SK-N-SH (cell line): ENCODE results near the gene DCLK1. TPM values are rescaled to one million over a fixed set of nuclear protein-coding genes. Genes with fewer than 3 reads are reported as not detected.

Experiments used
- CTCF ChIA-PET: fragments of 300-600, 350-600 bp; formaldehyde crosslinking; extraction: SDS; loops from one replicate; lab custom pipeline; 2021; lab: Yijun Ruan, JAX
- POLR2A ChIA-PET: fragments of 350-600 bp; sonication (Branson Sonifier 250); formaldehyde crosslinking; extraction: SDS; loops from one replicate; lab custom pipeline; 2020; ENCODE audit warnings: antibody characterized with exemption, inconsistent platforms; lab: Yijun Ruan, JAX
- DNase-seq: peaks from one replicate; pipeline ENCODE4 v3.0.0; 2012
- H2AFZ ChIP-seq: fragments of 200-600 bp; sonication (generic); 2 replicates; pipeline ENCODE4 v1.8.1; 2016; ENCODE audit warnings: antibody characterized with exemption, mild to moderate bottlenecking, low read depth
- H3F3A ChIP-seq: fragments of 200-600 bp; sonication (generic); replicated peaks from 2 replicates; pipeline ENCODE3; 2016; ENCODE audit warnings: antibody characterized with exemption, mild to moderate bottlenecking; ENCODE audit not compliant: insufficient read depth
- H3K27ac ChIP-seq, 2 experiments: fragments of 200-500 bp in 1 of 2; fragments of 200-600 bp in 1 of 2; sonication (Bioruptor generic) in 1 of 2; sonication (generic), shearing (Covaris generic) in 1 of 2; 2 replicates each; pipeline versions ENCODE4 v1.5.1 to v1.6.1; 2014 to 2016; ENCODE audit warnings: low read depth in 2 of 2, inconsistent platforms in 1 of 2, low read length in 1 of 2, mild to moderate bottlenecking in 1 of 2, mixed read lengths in 1 of 2
- H3K27me3 ChIP-seq: fragments of 200-600 bp; sonication (generic), shearing (Covaris generic); 2 replicates; pipeline ENCODE4 v1.6.1; 2016; ENCODE audit warnings: mixed run types; ENCODE audit not compliant: insufficient read depth
- H3K36me3 ChIP-seq, 2 experiments: fragments of 200-500 bp in 1 of 2; fragments of 200-600 bp in 1 of 2; sonication (Bioruptor generic) in 1 of 2; sonication (generic) in 1 of 2; replicated peaks in 1 of 2; 2 replicates each; pipeline versions ENCODE3 to v1.5.1; 2014 to 2016; ENCODE audit warnings: low read length in 1 of 2, mild to moderate bottlenecking in 1 of 2; ENCODE audit not compliant: insufficient read depth in 2 of 2, control insufficient read depth in 1 of 2
- H3K4me1 ChIP-seq, 2 experiments: fragments of 200-500 bp in 1 of 2; fragments of 200-600 bp in 1 of 2; sonication (Bioruptor generic) in 1 of 2; sonication (generic), shearing (Covaris generic) in 1 of 2; 2 replicates each; pipeline versions ENCODE4 v1.5.1 to v1.6.1; 2014 to 2016; ENCODE audit warnings: low read depth in 1 of 2, low read length in 1 of 2, mixed run types in 1 of 2; ENCODE audit not compliant: insufficient read depth in 2 of 2, control insufficient read depth in 1 of 2
- H3K4me2 ChIP-seq: fragments of 200-600 bp; sonication (generic), shearing (Covaris generic); 2 replicates; pipeline ENCODE4 v1.6.1; 2017; ENCODE audit warnings: mixed run types
- H3K4me3 ChIP-seq, 2 experiments: fragments of 200-500 bp in 1 of 2; fragments of 200-600 bp in 1 of 2; sonication (Bioruptor generic) in 1 of 2; sonication (generic), shearing (Covaris generic) in 1 of 2; 2 replicates each; pipeline versions ENCODE4 v1.5.1 to v1.8.1; 2014 to 2016; ENCODE audit warnings: low read depth in 2 of 2, inconsistent platforms in 1 of 2, low read length in 1 of 2, mild to moderate bottlenecking in 1 of 2, mixed read lengths in 1 of 2, moderate library complexity in 1 of 2
- H3K79me2 ChIP-seq: fragments of 200-600 bp; sonication (generic); 2 replicates; pipeline ENCODE4 v1.8.1; 2017; ENCODE audit warnings: mild to moderate bottlenecking; ENCODE audit not compliant: insufficient read depth
- H3K9ac ChIP-seq: fragments of 200-600 bp; sonication (generic); 2 replicates; pipeline ENCODE4 v1.6.1; 2017; ENCODE audit warnings: mixed run types
- H3K9me2 ChIP-seq: fragments of 200-600 bp; sonication (generic); 2 replicates; pipeline ENCODE4 v1.6.1; 2017; ENCODE audit warnings: mixed run types
- H3K9me3 ChIP-seq: fragments of 200-600 bp; sonication (generic); 2 replicates; pipeline ENCODE4 v1.6.1; 2017; ENCODE audit warnings: mixed run types, mild to moderate bottlenecking, moderate library complexity
- H4K20me1 ChIP-seq: fragments of 200-600 bp; sonication (generic); 2 replicates; pipeline ENCODE4 v1.6.1; 2017; ENCODE audit warnings: mild to moderate bottlenecking, mixed run types; ENCODE audit not compliant: insufficient read depth
- CHD2 ChIP-seq: fragments of 150-350 bp; IDR thresholded peaks from 2 replicates; pipeline ENCODE4 v1.6.1; 2018; ENCODE audit warnings: low read length; ENCODE audit not compliant: partially characterized antibody
- ELF1 ChIP-seq: IDR thresholded peaks from 2 replicates; pipeline ENCODE4 v1.4.0; 2012
- EP300 ChIP-seq, 2 experiments: IDR thresholded peaks; 2 replicates each; pipeline versions ENCODE4 v1.4.0 to v1.6.1; 2012; ENCODE audit warnings: borderline replicate concordance in 1 of 2, low read depth in 1 of 2, low read length in 1 of 2
- EZH2phosphoT487 ChIP-seq: fragments of 200-600 bp; sonication (generic); IDR thresholded peaks from 2 replicates; pipeline ENCODE4 v1.6.1; 2017; ENCODE audit warnings: low read depth, mixed run types, mild to moderate bottlenecking, antibody characterized with exemption, moderate library complexity, borderline replicate concordance
- FOXJ3 ChIP-seq: sonication (generic); formaldehyde crosslinking; IDR thresholded peaks from 2 replicates; pipeline ENCODE4 v1.5.1; 2020; ENCODE audit warnings: mild to moderate bottlenecking, missing genetic modification reagents
- GABPA ChIP-seq: IDR thresholded peaks from 2 replicates; pipeline ENCODE4 v1.4.0; 2012; ENCODE audit warnings: low read depth, mild to moderate bottlenecking
- GATA2 ChIP-seq: sonication (generic); formaldehyde crosslinking; IDR thresholded peaks from 2 replicates; pipeline ENCODE4 v1.5.0; 2020; ENCODE audit warnings: mild to moderate bottlenecking, missing genetic modification reagents
- NFIC ChIP-seq: IDR thresholded peaks from 2 replicates; pipeline ENCODE4 v1.4.0; 2012; ENCODE audit warnings: borderline replicate concordance
- POLR2AphosphoS5 ChIP-seq: IDR thresholded peaks from 2 replicates; pipeline ENCODE4 v1.6.1; 2012; ENCODE audit warnings: low read depth, low read length
- RAD21 ChIP-seq: IDR thresholded peaks from 2 replicates; pipeline ENCODE4 v1.6.1; 2012; ENCODE audit warnings: mild to moderate bottlenecking, low read length
- RCOR1 ChIP-seq: fragments of 150-350 bp; IDR thresholded peaks from 2 replicates; pipeline ENCODE4 v1.6.1; 2017; ENCODE audit warnings: antibody characterized with exemption, low read length
- RFX5 ChIP-seq: IDR thresholded peaks from 2 replicates; pipeline ENCODE4 v1.6.1; 2012; ENCODE audit warnings: mild to moderate bottlenecking, improper control_type of control experiment, low read length
- RXRA ChIP-seq: IDR thresholded peaks from 2 replicates; pipeline ENCODE4 v1.4.0; 2012; ENCODE audit warnings: low read depth, mild to moderate bottlenecking, borderline replicate concordance
- SMC3 ChIP-seq: IDR thresholded peaks from 2 replicates; pipeline ENCODE4 v1.6.1; 2012; ENCODE audit warnings: low read depth, low read length, improper control_type of control experiment
- WGBS: methylation state at CpG from one replicate; pipeline ENCODE4 v1.1.6; 2017; ENCODE audit warnings: low lambda C conversion rate; 5-methylcytosine and 5-hydroxymethylcytosine counted together
- polyA plus RNA-seq, 3 experiments: library from polyadenylated mRNA; depleted of rRNA; stranded (reverse); fragments of >200 nt; gene quantifications; 2 replicates each; pipeline ENCODE4 v1.2.3, GENCODE V29; 2012
- TF ChIP-seq, protein P1 (sequence below): IDR thresholded peaks from 2 replicates; pipeline ENCODE4 v1.4.0; 2012; ENCODE audit warnings: low read depth, borderline replicate concordance
- TF ChIP-seq, protein P2 (sequence below): fragments of 200-600 bp; sonication (generic); IDR thresholded peaks from 2 replicates; pipeline ENCODE4 v1.6.1; 2017; ENCODE audit warnings: antibody characterized with exemption, mild to moderate bottlenecking, moderate library complexity
- TF ChIP-seq, protein P3 (sequence below): fragments of 150-350 bp; IDR thresholded peaks from 2 replicates; pipeline ENCODE4 v1.6.1; 2017; ENCODE audit warnings: antibody characterized with exemption, low read length, low read depth, borderline replicate concordance
- TF ChIP-seq, protein P4 (sequence below): IDR thresholded peaks from 2 replicates; pipeline ENCODE4; 2012

DCLK1 gene
- polyA plus RNA-seq, 1 of the 3 experiments (the other 2 are of a cell fraction) = 1.1 TPM

- ChIA-PET POLR2A (no interaction called here), CTCF (interaction anchor here (1.1 kb wide), 1 partner anchor 120 kb away, joined by 3 read pairs; no protein-coding TSS in a partner anchor)
Observed at GRCh38 chr13:35833031-35833430, 298.2 kb downstream of the DCLK1 start.

GRCh38 chr13:35832551-35832950 is 298.6 kb downstream of the DCLK1 start:
- Histone ChIP-seq H3K9me3 (no peaks in the 10 kb centered on the region), H3K27me3 (no peaks in the 10 kb centered on the region), H3K4me3 (no peak overlapping the region), H2AFZ (no peak overlapping the region), H4K20me1 (no peaks in the 10 kb centered on the region), H3K27ac (no peak overlapping the region), H3K4me2 (no peak overlapping the region), H3K79me2 (no peaks in the 10 kb centered on the region), H3F3A (no peaks in the 10 kb centered on the region), H3K36me3 (no peaks in the 10 kb centered on the region), H3K9me2 (no peaks in the 10 kb centered on the region), H3K9ac (no peak overlapping the region), H3K4me1 (peaks cover 3% of the 10 kb centered on the region in 2 experiments; a peak in 2 of 4 replicates)
- ChIA-PET POLR2A (no interaction called here), CTCF (interaction anchor here (1.1 kb wide), 1 partner anchor 121 kb away, joined by 3 read pairs; no protein-coding TSS in a partner anchor)
- WGBS = 93% methylated on average over 1 of the region's 1 CpG
- DNase-seq = no peak
- TF ChIP-seq SMC3 = no peak
- TF ChIP-seq, protein P1, sequence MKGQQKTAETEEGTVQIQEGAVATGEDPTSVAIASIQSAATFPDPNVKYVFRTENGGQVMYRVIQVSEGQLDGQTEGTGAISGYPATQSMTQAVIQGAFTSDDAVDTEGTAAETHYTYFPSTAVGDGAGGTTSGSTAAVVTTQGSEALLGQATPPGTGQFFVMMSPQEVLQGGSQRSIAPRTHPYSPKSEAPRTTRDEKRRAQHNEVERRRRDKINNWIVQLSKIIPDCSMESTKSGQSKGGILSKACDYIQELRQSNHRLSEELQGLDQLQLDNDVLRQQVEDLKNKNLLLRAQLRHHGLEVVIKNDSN = no peak
- TF ChIP-seq ELF1 = no peak
- TF ChIP-seq CHD2 = no peak
- TF ChIP-seq, protein P2, sequence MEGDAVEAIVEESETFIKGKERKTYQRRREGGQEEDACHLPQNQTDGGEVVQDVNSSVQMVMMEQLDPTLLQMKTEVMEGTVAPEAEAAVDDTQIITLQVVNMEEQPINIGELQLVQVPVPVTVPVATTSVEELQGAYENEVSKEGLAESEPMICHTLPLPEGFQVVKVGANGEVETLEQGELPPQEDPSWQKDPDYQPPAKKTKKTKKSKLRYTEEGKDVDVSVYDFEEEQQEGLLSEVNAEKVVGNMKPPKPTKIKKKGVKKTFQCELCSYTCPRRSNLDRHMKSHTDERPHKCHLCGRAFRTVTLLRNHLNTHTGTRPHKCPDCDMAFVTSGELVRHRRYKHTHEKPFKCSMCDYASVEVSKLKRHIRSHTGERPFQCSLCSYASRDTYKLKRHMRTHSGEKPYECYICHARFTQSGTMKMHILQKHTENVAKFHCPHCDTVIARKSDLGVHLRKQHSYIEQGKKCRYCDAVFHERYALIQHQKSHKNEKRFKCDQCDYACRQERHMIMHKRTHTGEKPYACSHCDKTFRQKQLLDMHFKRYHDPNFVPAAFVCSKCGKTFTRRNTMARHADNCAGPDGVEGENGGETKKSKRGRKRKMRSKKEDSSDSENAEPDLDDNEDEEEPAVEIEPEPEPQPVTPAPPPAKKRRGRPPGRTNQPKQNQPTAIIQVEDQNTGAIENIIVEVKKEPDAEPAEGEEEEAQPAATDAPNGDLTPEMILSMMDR = no peak
- TF ChIP-seq GABPA = no peak
- no peak for TF ChIP-seq EP300 (IDR thresholded peaks at IDR 0.05; ENCODE audit: borderline replicate concordance in 1 of 2, low read depth in 1 of 2, low read length in 1 of 2)
- TF ChIP-seq RCOR1 = no peak
- no peak for TF ChIP-seq RAD21
- no peak for TF ChIP-seq NFIC
- no peak for TF ChIP-seq RXRA
- TF ChIP-seq FOXJ3 = no peak

More at GRCh38 chr13:35833031-35833430, 298.2 kb downstream of the DCLK1 start:
- H3K27ac ChIP-seq = no peak overlapping the region
- H3K9ac ChIP-seq = no peak overlapping the region
- no peaks in the 10 kb centered on the region for H3F3A ChIP-seq
- no peaks in the 10 kb centered on the region for H3K9me2 ChIP-seq
- H3K79me2 ChIP-seq = no peaks in the 10 kb centered on the region
- H2AFZ ChIP-seq = no peak overlapping the region
- H3K4me2 ChIP-seq = no peak overlapping the region
- no peaks in the 10 kb centered on the region for H3K36me3 ChIP-seq
- H4K20me1 ChIP-seq = no peaks in the 10 kb centered on the region
- TF ChIP-seq GATA2 (CRISPR knock-in tag) (no peak), RFX5 (no peak), POLR2AphosphoS5 (no peak), EZH2phosphoT487 (no peak), CHD2 (no peak), RXRA (no peak), ELF1 (no peak)
- TF ChIP-seq, protein P3, sequence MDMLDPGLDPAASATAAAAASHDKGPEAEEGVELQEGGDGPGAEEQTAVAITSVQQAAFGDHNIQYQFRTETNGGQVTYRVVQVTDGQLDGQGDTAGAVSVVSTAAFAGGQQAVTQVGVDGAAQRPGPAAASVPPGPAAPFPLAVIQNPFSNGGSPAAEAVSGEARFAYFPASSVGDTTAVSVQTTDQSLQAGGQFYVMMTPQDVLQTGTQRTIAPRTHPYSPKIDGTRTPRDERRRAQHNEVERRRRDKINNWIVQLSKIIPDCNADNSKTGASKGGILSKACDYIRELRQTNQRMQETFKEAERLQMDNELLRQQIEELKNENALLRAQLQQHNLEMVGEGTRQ = no peak
- TF ChIP-seq, protein P1 = no peak
- TF ChIP-seq, protein P4, sequence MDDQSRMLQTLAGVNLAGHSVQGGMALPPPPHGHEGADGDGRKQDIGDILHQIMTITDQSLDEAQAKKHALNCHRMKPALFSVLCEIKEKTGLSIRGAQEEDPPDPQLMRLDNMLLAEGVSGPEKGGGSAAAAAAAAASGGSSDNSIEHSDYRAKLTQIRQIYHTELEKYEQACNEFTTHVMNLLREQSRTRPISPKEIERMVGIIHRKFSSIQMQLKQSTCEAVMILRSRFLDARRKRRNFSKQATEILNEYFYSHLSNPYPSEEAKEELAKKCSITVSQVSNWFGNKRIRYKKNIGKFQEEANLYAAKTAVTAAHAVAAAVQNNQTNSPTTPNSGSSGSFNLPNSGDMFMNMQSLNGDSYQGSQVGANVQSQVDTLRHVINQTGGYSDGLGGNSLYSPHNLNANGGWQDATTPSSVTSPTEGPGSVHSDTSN = no peak
- TF ChIP-seq, protein P2 = no peak
- H3K4me1 ChIP-seq = peaks cover 3 to 8% of the 10 kb centered on the region in 2 experiments; a peak in 2 of 4 replicates
- H3K27me3 ChIP-seq = no peaks in the 10 kb centered on the region
- no peaks in the 10 kb centered on the region for H3K9me3 ChIP-seq
- H3K4me3 ChIP-seq = no peak overlapping the region
- 81% methylated on average over 7 of the region's 9 CpGs for WGBS
- no peak for DNase-seq
